ENCODE data around the gene PTPRO. TPM values are rescaled to one million over a fixed set of nuclear protein-coding genes. Genes with fewer than 3 reads are reported as not detected.
A peak's percentile ranks its signal among the peaks of the same experiment; 100 is the strongest.

PTPRO gene
- total RNA-seq, 1 donor = under 0.01 TPM

GRCh38 chr12:15429262-15429661, 107.0 kb downstream of the PTPRO start:
- no peak overlapping the region for H3K4me3 ChIP-seq (ENCODE audit: low read depth, low read length)
- no peak for DNase-seq (ENCODE audit: low read depth)
- TF ChIP-seq CTCF (IDR thresholded peaks at IDR 0.05; ENCODE audit: insufficient read depth, low read depth, low read length) = no peak

GRCh38 chr12:15435597-15435996, 113.3 kb downstream of the PTPRO start:
- DNase-seq (ENCODE audit: low read depth) = peak; percentile 16
- no peak overlapping the region for H3K4me3 ChIP-seq (ENCODE audit: low read depth, low read length)
- TF ChIP-seq CTCF (IDR thresholded peaks at IDR 0.05; ENCODE audit: insufficient read depth, low read depth, low read length) = no peak

- no peak overlapping the region for H3K4me3 ChIP-seq (ENCODE audit: low read depth, low read length)
- DNase-seq (ENCODE audit: low read depth) = no peak
- TF ChIP-seq CTCF (IDR thresholded peaks at IDR 0.05; ENCODE audit: insufficient read depth, low read depth, low read length) = no peak
These were observed 117.2 kb downstream of the PTPRO start for GRCh38 chr12:15439459-15439858.

- no peak overlapping the region for H3K4me3 ChIP-seq (ENCODE audit: low read depth, low read length)
- DNase-seq (ENCODE audit: low read depth) = no peak
- TF ChIP-seq CTCF (IDR thresholded peaks at IDR 0.05; ENCODE audit: insufficient read depth, low read depth, low read length) = no peak
These were observed 120.7 kb downstream of the PTPRO start for GRCh38 chr12:15443050-15443449.

GRCh38 chr12:15443611-15444010, 121.3 kb downstream of the PTPRO start:
- no peak overlapping the region for H3K4me3 ChIP-seq (ENCODE audit: low read depth, low read length)
- peak; percentile 25 for DNase-seq (ENCODE audit: low read depth)
- TF ChIP-seq CTCF (IDR thresholded peaks at IDR 0.05; ENCODE audit: insufficient read depth, low read depth, low read length) = no peak

GRCh38 chr12:15444523-15444922, 122.2 kb downstream of the PTPRO start:
- no peak for TF ChIP-seq CTCF (IDR thresholded peaks at IDR 0.05; ENCODE audit: insufficient read depth, low read depth, low read length)

GRCh38 chr12:15446807-15447206, 124.5 kb downstream of the PTPRO start:
- no peak for DNase-seq (ENCODE audit: low read depth)
- no peak overlapping the region for H3K4me3 ChIP-seq (ENCODE audit: low read depth, low read length)
- no peak for TF ChIP-seq CTCF (IDR thresholded peaks at IDR 0.05; ENCODE audit: insufficient read depth, low read depth, low read length)

More at GRCh38 chr12:15444523-15444922, 122.2 kb downstream of the PTPRO start:
- H3K4me3 ChIP-seq (ENCODE audit: low read depth, low read length) = no peak overlapping the region
- no peak for DNase-seq (ENCODE audit: low read depth)

All from fibroblast of villous mesenchyme (primary cell).